Small intestine (tissue), 16 donors: ENCODE measurements around the gene KBTBD8. TPM values are rescaled to one million over a fixed set of nuclear protein-coding genes. Genes with fewer than 3 reads are reported as not detected.
A peak's percentile ranks its signal among the peaks of the same experiment; 100 is the strongest.

ENCODE experiments used
- DNase-seq, 2 donors: peaks; one replicate each; pipeline versions ENCODE4 v3.0.0 to v3.0.0-alpha.2; 2013
- FAIRE-seq: peaks from 2 replicates; lab custom pipeline; 2012; peaks lifted over from hg19 to GRCh38; lab: Jason Lieb, UNC
- H3K27ac ChIP-seq, 3 donors: one replicate each; pipeline ENCODE4 v1.5.1; 2013; ENCODE audit warnings: low read length in 2 of 3, mild to moderate bottlenecking in 2 of 3, control low read depth in 1 of 3, inconsistent platforms in 1 of 3, low read depth in 1 of 3, moderate library complexity in 1 of 3
- H3K27me3 ChIP-seq, 3 donors: one replicate each; pipeline ENCODE4 v1.6.1; 2013; ENCODE audit warnings: low read length in 3 of 3, inconsistent platforms in 1 of 3; ENCODE audit not compliant: control insufficient read depth in 3 of 3, insufficient read depth in 3 of 3
- H3K36me3 ChIP-seq, 3 donors: one replicate each; pipeline ENCODE4 v1.6.1; 2013; ENCODE audit warnings: low read length in 3 of 3, inconsistent platforms in 1 of 3, low read depth in 1 of 3, mild to moderate bottlenecking in 1 of 3, moderate library complexity in 1 of 3; ENCODE audit not compliant: control insufficient read depth in 3 of 3, insufficient read depth in 2 of 3
- H3K4me1 ChIP-seq, 3 donors: one replicate each; pipeline ENCODE4 v1.6.1; 2013; ENCODE audit warnings: low read length in 2 of 3, inconsistent platforms in 1 of 3, low read depth in 1 of 3, mild to moderate bottlenecking in 1 of 3, moderate library complexity in 1 of 3; ENCODE audit not compliant: control insufficient read depth in 3 of 3, insufficient read depth in 2 of 3
- H3K4me3 ChIP-seq, 3 donors: one replicate each; pipeline ENCODE4 v1.5.1; 2013; ENCODE audit warnings: low read length in 3 of 3, control low read depth in 1 of 3, inconsistent platforms in 1 of 3, low read depth in 1 of 3, mild to moderate bottlenecking in 1 of 3, moderate library complexity in 1 of 3
- H3K9me3 ChIP-seq, 2 donors: one replicate each; pipeline ENCODE4 v1.6.1; 2013; ENCODE audit warnings: low read depth in 1 of 2, low read length in 1 of 2; ENCODE audit not compliant: control insufficient read depth in 2 of 2, insufficient read depth in 1 of 2
- WGBS, 3 donors: extraction: QIAGEN DNeasy Blood & Tissue Kit; methylation state at CpG; one replicate each; pipeline ENCODE4 v1.1.7; 2013; 5-methylcytosine and 5-hydroxymethylcytosine counted together
- long read RNA-seq, 10 donors: transcript quantifications; one replicate each; lab custom pipeline, GENCODE V29; 2026
- polyA plus RNA-seq, 4 donors: library from polyadenylated mRNA; stranded (reverse) in 3 of 4; unstranded in 1 of 4; fragments of 200-250 nt in 3 of 4; fragments of 120-200 nt in 1 of 4; gene quantifications; one replicate each; pipeline versions ENCODE4 v1.2.1 to v1.2.3, GENCODE V29; 2013
- donor health status: healthy with polysubstance abuse.
- donor health status: control.
- donor health status: control.
- donor health status: Bipolar disorder and iron deficiency.
- donor health status: healthy.

KBTBD8 gene, protein sequence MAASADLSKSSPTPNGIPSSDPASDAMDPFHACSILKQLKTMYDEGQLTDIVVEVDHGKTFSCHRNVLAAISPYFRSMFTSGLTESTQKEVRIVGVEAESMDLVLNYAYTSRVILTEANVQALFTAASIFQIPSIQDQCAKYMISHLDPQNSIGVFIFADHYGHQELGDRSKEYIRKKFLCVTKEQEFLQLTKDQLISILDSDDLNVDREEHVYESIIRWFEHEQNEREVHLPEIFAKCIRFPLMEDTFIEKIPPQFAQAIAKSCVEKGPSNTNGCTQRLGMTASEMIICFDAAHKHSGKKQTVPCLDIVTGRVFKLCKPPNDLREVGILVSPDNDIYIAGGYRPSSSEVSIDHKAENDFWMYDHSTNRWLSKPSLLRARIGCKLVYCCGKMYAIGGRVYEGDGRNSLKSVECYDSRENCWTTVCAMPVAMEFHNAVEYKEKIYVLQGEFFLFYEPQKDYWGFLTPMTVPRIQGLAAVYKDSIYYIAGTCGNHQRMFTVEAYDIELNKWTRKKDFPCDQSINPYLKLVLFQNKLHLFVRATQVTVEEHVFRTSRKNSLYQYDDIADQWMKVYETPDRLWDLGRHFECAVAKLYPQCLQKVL
- 1 to 10 TPM in 3 of 4 donors, under 1 TPM in 1; 0.81 to 3.4 (median 1.8) TPM for polyA plus RNA-seq
- long read RNA-seq, donor 1: 0 reads
- long read RNA-seq, donor 2: 0 reads
- long read RNA-seq, donor 3, partial matches to known transcripts: 6 of 6 reads
- long read RNA-seq, donor 3, other reads (novel, unspliced or antisense): 0 of 6 reads
- long read RNA-seq, donor 4: 0 reads
- long read RNA-seq, donor 5: 0 reads
- long read RNA-seq, donor 6: 0 reads
- long read RNA-seq, donor 7: 0 reads
- long read RNA-seq, donor 8: 0 reads
- long read RNA-seq, donor 9: 0 reads
- long read RNA-seq, donor 10: 0 reads

DNA sequence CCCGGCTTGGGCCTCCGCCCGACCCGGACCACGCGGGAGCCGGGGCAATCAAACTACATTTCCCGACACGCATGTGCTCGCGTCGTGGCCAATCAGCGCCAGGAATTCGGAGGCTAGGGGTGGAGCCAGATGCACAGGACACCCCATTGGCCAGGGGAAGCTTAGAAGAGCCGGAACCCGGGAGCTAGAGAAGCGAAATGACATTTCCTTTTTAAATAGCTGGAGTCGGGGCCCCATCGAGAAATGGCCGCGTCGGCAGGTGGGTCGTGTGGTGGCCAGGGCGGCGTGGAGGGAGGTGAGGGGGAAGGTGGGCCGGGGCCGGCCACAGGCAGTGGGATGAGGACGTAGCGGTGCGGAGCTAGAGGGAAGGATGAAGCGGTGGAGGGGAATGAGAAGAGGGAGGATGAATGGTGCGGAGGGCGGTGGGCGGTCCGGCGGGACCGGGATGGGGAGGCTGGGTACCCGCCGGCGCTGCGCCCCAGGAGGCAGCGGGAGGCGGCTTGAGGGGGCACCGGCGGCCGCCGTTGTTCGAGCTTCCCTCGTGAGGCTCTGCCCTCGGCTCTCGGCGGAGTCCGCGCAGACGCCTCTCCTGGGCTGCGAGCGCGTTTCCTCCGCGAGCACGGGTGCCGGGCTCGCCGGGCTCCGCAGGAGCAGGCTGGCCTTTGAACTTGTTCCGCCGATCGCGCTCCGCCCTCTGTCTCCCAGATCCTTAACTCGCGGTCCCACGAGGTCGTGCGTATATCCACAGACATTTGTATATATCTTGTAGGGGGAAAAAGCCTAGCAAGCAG is at the start of gene KBTBD8:
KBTBD8 (plus strand) TSS at position 195 of the 791 bp plus-strand sequence; CDS start at position 244, 49 bp downstream.
- DNase-seq (peak; percentile 99 to 100), FAIRE-seq (peak; percentile 98)
- no peaks in the 10 kb centered on the region for H3K9me3 ChIP-seq
- H3K36me3 ChIP-seq: peaks cover 0 to 3% (median 0%) of the 10 kb centered on the region in 3 donors
- WGBS, 3 donors: 0% methylated on average over 60 to 75 of the region's 75 CpGs
- peaks cover 0 to 2% (median 0%) of the 10 kb centered on the region in 3 donors for H3K4me1 ChIP-seq
- H3K27me3 ChIP-seq: no peaks in the 10 kb centered on the region
- peak within 1 kb of the TSS; percentile 49 to 78 (median 61) for H3K27ac ChIP-seq
- peak within 1 kb of the TSS; percentile 77 to 85 (median 83) for H3K4me3 ChIP-seq

DNA sequence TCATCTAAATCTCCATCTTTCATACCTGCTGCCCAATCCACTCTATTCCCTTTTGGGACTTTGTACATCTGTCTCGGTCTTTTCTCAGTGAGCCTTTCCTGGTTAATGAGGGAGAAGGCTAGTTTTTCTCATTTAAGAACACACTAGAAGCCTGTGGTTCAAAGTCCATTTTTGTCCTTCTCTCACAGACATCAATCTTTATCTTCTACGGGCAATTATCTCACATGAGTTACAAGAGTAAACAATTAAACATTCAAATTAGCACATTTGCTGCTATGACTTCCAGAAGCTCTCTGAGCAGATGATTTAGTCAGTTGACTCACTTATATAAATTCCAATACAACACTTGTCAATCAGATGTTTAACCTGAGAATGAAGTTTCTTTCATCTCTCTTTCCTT is 49.3 kb upstream of the KBTBD8 start:
- no peaks in the 10 kb centered on the region for H3K36me3 ChIP-seq
- H3K9me3 ChIP-seq: no peaks in the 10 kb centered on the region
- DNase-seq (peak; percentile 43 to 72), FAIRE-seq (no peak)
- H3K27ac ChIP-seq: no peak overlapping the region
- H3K27me3 ChIP-seq: no peaks in the 10 kb centered on the region
- 16 to 66% (median 44%) methylated on average over 2 of the region's 2 CpGs for WGBS, 3 donors
- peaks cover 0 to 5% (median 5%) of the 10 kb centered on the region in 3 donors for H3K4me1 ChIP-seq
- no peak overlapping the region for H3K4me3 ChIP-seq

DNA sequence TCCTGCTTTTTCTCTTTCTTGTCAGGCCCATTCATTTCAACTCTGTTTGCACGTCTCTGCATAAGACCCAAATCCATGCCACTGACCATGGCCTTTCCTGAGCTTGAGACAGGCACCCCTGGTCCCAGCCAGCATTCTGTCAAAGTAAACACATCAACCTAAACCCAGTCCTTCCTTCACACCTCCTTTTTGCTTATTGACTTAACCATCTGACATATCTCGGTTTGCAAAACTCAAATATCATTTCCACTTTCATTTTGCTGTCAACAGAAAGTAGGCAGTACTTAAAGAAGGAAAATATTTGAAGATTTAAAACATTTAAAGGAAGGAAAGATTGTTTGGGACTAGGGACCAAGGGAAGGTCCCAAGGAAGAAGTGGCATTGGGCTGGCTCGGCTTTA is 48.2 kb upstream of the KBTBD8 start:
- 74 to 86% (median 79%) methylated on average over 3 of the region's 3 CpGs for WGBS, 3 donors
- Histone ChIP-seq H3K36me3 (no peaks in the 10 kb centered on the region), H3K9me3 (no peaks in the 10 kb centered on the region), H3K4me3 (no peak overlapping the region), H3K27ac (no peak overlapping the region), H3K4me1 (peaks cover 0 to 14% (median 13%) of the 10 kb centered on the region in 3 donors), H3K27me3 (no peaks in the 10 kb centered on the region)
- DNase-seq (no peak), FAIRE-seq (no peak)

DNA sequence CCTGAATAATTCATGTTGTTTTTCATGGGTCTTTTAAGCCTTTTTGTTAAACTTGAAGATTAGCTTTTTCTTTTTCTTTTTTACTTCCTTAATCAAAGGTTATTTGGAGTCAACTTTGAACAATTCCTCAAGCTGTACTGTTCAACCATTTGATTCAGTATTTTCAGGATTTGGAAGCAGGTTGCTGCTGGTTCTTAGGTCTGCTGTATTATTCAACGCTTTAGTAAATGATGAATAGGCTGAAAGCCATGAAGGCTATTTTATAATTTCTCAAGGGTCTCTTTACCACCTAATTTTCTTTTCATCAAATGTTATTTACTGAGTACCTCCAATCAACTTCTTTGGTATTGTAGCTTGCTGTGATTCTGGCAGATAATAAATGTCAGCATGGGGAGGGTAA is 45.8 kb upstream of the KBTBD8 start:
- no peak for FAIRE-seq
- DNase-seq: no peak
- H3K4me1 ChIP-seq: peaks cover 0 to 14% (median 13%) of the 10 kb centered on the region in 3 donors
- H3K36me3 ChIP-seq: no peaks in the 10 kb centered on the region
- no peaks in the 10 kb centered on the region for H3K9me3 ChIP-seq
- no peak overlapping the region for H3K27ac ChIP-seq
- 83 to 100% (median 91%) methylated on average over 1 of the region's 1 CpG for WGBS, 3 donors
- H3K27me3 ChIP-seq: no peaks in the 10 kb centered on the region
- H3K4me3 ChIP-seq: no peak overlapping the region

DNA sequence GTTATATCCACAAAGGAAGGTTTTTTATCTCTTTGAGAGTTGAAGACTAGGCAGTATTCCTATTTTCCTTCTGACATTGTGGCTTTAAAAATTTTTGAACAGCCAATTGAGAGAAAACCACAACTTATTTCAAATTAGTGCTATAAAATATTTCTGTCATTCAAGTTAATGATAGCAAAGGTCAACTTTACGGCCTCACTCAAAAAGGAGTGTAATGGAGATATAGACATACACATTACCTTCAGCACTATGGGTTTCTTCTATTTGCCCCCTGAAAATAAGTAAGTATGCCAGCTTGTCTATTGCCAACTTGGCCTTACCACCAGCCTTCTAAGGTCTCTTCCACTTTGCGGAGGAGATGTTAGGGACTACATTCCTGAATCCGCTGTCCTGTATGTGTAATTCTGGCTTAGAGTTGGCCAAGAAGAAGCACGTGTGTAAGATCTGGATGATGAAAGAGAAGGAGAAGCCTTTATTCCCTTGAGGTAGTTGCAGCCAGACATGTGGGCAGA is 44.1 kb upstream of the KBTBD8 start:
- DNase-seq (peak; percentile 56 to 66), FAIRE-seq (no peak)
- H3K4me3 ChIP-seq: no peak overlapping the region
- 31 to 75% (median 48%) methylated on average over 4 of the region's 4 CpGs for WGBS, 3 donors
- peaks cover 0 to 14% (median 13%) of the 10 kb centered on the region in 3 donors for H3K4me1 ChIP-seq
- H3K27me3 ChIP-seq: no peaks in the 10 kb centered on the region
- H3K9me3 ChIP-seq: no peaks in the 10 kb centered on the region
- H3K36me3 ChIP-seq: no peaks in the 10 kb centered on the region
- no peak overlapping the region for H3K27ac ChIP-seq

DNA sequence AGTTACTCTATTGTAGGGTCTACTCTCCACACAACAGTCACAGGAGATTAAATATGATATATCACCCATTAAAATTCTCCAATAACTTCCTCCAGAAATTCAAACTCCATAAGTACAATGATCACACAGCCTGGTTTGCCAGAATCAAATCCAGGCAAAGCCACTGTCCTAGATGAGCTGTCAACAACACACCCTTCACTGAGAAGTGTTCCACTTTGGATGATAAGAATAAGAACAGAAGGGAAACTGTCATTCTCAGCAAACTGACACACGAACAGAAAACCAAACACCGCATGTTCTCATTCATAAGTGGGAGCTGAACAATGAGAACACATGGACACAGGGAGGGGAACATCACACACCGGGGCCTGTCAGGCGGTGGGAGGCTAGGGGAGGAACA is 41.4 kb upstream of the KBTBD8 start:
- H3K36me3 ChIP-seq: no peaks in the 10 kb centered on the region
- no peak for FAIRE-seq
- peaks cover 0 to 17% (median 10%) of the 10 kb centered on the region in 3 donors for H3K4me1 ChIP-seq
- DNase-seq: no peak
- 81 to 88% (median 86%) methylated on average over 4 of the region's 4 CpGs for WGBS, 3 donors
- no peaks in the 10 kb centered on the region for H3K9me3 ChIP-seq
- no peaks in the 10 kb centered on the region for H3K27me3 ChIP-seq
- no peak overlapping the region for H3K27ac ChIP-seq
- H3K4me3 ChIP-seq: no peak overlapping the region

- no peaks in the 10 kb centered on the region for H3K9me3 ChIP-seq
- H3K4me1 ChIP-seq: peaks cover 0 to 23% (median 10%) of the 10 kb centered on the region in 3 donors
- WGBS, 3 donors: 30 to 59% (median 33%) methylated on average over 5 of the region's 5 CpGs
- DNase-seq: peak; percentile 74 to 86
- no peak overlapping the region for H3K4me3 ChIP-seq
- no peak for FAIRE-seq
- no peaks in the 10 kb centered on the region for H3K27me3 ChIP-seq
- no peak overlapping the region for H3K27ac ChIP-seq
- no peaks in the 10 kb centered on the region for H3K36me3 ChIP-seq
These were observed 40.7 kb upstream of the KBTBD8 start for GRCh38 chr3:66957367-66957766.
